GM12878 (cell line): ENCODE data around the gene FOSB. TPM values are rescaled to one million over a fixed set of nuclear protein-coding genes. Genes with fewer than 3 reads are reported as not detected.

Experiments
- ATF3 ChIP-seq: IDR thresholded peaks from 2 replicates; pipeline ENCODE4 v1.6.1; 2011; ENCODE audit warnings: low read depth, mild to moderate bottlenecking, low read length, moderate library complexity, borderline replicate concordance; ENCODE audit errors: extremely low read depth
- EGR1 ChIP-seq, 2 experiments: IDR thresholded peaks; 1 replicate in 1 of 2; 2 replicates in 1 of 2; pipeline ENCODE4 v1.6.1; 2011 to 2012; ENCODE audit warnings: low read depth in 2 of 2, low read length in 2 of 2, borderline replicate concordance in 1 of 2, mild to moderate bottlenecking in 1 of 2, moderate library complexity in 1 of 2
- EP300 ChIP-seq, 2 experiments: fragments of 150-350 bp in 1 of 2; IDR thresholded peaks; 2 replicates each; pipeline ENCODE4 v1.6.1; 2011 to 2012; ENCODE audit warnings: low read depth in 2 of 2, low read length in 2 of 2, borderline replicate concordance in 1 of 2, improper control_type of control experiment in 1 of 2, inconsistent platforms in 1 of 2; ENCODE audit not compliant: control insufficient read depth in 1 of 2
- IRF3 ChIP-seq: fragments of 450-650 bp; IDR thresholded peaks from 2 replicates; pipeline ENCODE4 v1.6.1; 2014; ENCODE audit warnings: mild to moderate bottlenecking
- MEF2A ChIP-seq: IDR thresholded peaks from 2 replicates; pipeline ENCODE4 v1.6.1; 2011; ENCODE audit warnings: low read depth, mild to moderate bottlenecking, low read length, moderate library complexity; ENCODE audit not compliant: insufficient read depth
- MEF2B ChIP-seq: fragments of 450-650 bp; IDR thresholded peaks from 2 replicates; pipeline ENCODE4 v1.6.1; 2018; ENCODE audit warnings: mild to moderate bottlenecking, moderate library complexity; ENCODE audit not compliant: partially characterized antibody, poor library complexity, severe bottlenecking
- NBN ChIP-seq: fragments of 450-650 bp; IDR thresholded peaks from 2 replicates; pipeline ENCODE4 v1.6.1; 2016
- NR2C2 ChIP-seq: IDR thresholded peaks from 2 replicates; pipeline ENCODE4 v1.6.1; 2011; ENCODE audit warnings: borderline replicate concordance, low read depth; ENCODE audit not compliant: control insufficient read depth, insufficient read length
- RAD51 ChIP-seq: fragments of 450-650 bp; IDR thresholded peaks from 2 replicates; pipeline ENCODE4 v1.6.1; 2016; ENCODE audit warnings: moderate library complexity, mild to moderate bottlenecking, inconsistent platforms
- polyA plus RNA-seq, 11 experiments: library from polyadenylated mRNA; depleted of rRNA in 4 of 11; unstranded in 6 of 11; stranded (reverse) in 5 of 11; fragments of >200 nt; fragmentation: Nextera tagmentation in 4 of 11; fragmentation: Illumina TruSeq in 1 of 11; extraction: Ambion mirVana in 4 of 11; extraction: Trizol in 1 of 11; gene quantifications; 1 replicate in 1 of 11; 2 replicates in 10 of 11; pipeline versions ENCODE4 v1.2.1 to v1.2.3, GENCODE V29; 2011 to 2016; ENCODE audit warnings: inconsistent platforms in 2 of 11, missing spikeins in 2 of 11, low read depth in 1 of 11
- total RNA-seq, 4 experiments: library from RNA; depleted of rRNA in 3 of 4; stranded (reverse); fragments of >200 nt in 3 of 4; fragmentation: Illumina TruSeq in 1 of 4; extraction: Trizol in 1 of 4; gene quantifications; 2 replicates each; pipeline versions ENCODE4 v1.2.1 to v1.2.3, GENCODE V29; 2013 to 2021
- TF ChIP-seq, protein P1 (sequence below): IDR thresholded peaks from 2 replicates; pipeline ENCODE4 v1.6.1; 2011; ENCODE audit warnings: borderline replicate concordance, low read depth, mild to moderate bottlenecking, moderate library complexity, low read length; ENCODE audit not compliant: insufficient read depth, poor library complexity, severe bottlenecking
- TF ChIP-seq, protein P2 (sequence below), 3 experiments: IDR thresholded peaks in 2 of 3; conservative IDR thresholded peaks in 1 of 3; 2 replicates each; pipeline ENCODE4 v1.5.1; 2011; ENCODE audit warnings: low read depth in 3 of 3, low read length in 3 of 3, mild to moderate bottlenecking in 3 of 3, control low read depth in 2 of 3, moderate library complexity in 2 of 3, inconsistent platforms in 1 of 3, mixed read lengths in 1 of 3; ENCODE audit not compliant: control insufficient read depth in 2 of 3, insufficient read depth in 1 of 3; ENCODE audit errors: extremely low read depth in 1 of 3
- TF ChIP-seq, protein P3 (sequence below): fragments of 450-650 bp; IDR thresholded peaks from 2 replicates; pipeline ENCODE4 v1.6.1; 2016; ENCODE audit warnings: mild to moderate bottlenecking

Gene FOSB
- total and polyA plus RNA-seq, 10 of the 15 experiments (the other 5 are each of a cell fraction or from before 2014, with no cell fraction given), result 0.06 to 0.56 (median 0.26) TPM

DNA sequence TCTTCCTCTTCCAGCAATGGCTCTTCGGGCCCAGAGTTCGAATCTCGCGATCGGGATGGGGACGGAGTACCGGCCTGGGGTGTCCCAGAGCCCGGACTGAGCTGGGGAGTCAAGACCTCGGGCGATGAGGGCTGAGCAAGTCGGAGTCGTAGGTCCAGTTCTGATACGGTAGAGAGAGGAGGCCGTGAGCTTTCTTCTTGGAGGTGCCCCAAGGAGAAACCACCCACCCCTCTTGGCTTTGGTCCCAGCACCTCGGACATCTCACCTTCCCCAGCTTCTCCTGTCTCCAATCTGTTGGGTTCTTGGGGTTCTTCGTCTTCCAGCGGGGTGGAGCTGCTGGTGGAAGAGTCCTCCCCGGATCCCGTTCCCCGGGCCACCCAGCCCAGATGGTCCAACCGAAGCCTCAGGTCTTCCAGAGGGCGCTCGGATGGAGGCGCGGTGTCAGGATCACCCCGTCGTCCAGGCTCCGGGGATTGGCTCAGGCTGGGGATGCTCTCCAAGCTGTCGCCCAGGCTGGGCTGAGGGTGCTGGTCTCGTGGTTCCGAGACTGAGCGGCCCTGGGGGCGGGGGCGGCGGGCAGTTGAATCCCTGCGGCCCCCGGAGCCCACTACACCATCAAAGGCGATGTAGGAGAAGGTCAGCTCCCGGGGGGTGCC lies 26.6 kb downstream of the FOSB start (continued):
- TF ChIP-seq ATF3, result no peak
- TF ChIP-seq EGR1 (IDR thresholded peaks at IDR 0.05; ENCODE audit: borderline replicate concordance in 1 of 2, low read depth in 2 of 2, low read length in 2 of 2), result no peak
- no peak for TF ChIP-seq MEF2B
- no peak for TF ChIP-seq MEF2A
- TF ChIP-seq, protein P1, sequence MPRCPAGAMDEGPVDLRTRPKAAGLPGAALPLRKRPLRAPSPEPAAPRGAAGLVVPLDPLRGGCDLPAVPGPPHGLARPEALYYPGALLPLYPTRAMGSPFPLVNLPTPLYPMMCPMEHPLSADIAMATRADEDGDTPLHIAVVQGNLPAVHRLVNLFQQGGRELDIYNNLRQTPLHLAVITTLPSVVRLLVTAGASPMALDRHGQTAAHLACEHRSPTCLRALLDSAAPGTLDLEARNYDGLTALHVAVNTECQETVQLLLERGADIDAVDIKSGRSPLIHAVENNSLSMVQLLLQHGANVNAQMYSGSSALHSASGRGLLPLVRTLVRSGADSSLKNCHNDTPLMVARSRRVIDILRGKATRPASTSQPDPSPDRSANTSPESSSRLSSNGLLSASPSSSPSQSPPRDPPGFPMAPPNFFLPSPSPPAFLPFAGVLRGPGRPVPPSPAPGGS, result no peak
- TF ChIP-seq RAD51, result no peak
- TF ChIP-seq, protein P2, sequence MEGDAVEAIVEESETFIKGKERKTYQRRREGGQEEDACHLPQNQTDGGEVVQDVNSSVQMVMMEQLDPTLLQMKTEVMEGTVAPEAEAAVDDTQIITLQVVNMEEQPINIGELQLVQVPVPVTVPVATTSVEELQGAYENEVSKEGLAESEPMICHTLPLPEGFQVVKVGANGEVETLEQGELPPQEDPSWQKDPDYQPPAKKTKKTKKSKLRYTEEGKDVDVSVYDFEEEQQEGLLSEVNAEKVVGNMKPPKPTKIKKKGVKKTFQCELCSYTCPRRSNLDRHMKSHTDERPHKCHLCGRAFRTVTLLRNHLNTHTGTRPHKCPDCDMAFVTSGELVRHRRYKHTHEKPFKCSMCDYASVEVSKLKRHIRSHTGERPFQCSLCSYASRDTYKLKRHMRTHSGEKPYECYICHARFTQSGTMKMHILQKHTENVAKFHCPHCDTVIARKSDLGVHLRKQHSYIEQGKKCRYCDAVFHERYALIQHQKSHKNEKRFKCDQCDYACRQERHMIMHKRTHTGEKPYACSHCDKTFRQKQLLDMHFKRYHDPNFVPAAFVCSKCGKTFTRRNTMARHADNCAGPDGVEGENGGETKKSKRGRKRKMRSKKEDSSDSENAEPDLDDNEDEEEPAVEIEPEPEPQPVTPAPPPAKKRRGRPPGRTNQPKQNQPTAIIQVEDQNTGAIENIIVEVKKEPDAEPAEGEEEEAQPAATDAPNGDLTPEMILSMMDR (IDR thresholded peaks at IDR 0.05 in 2 of 3, conservative IDR thresholded peaks at IDR 0.05 in 1 of 3; ENCODE audit: control insufficient read depth in 2 of 3, extremely low read depth in 1 of 3, insufficient read depth in 1 of 3, low read depth in 3 of 3, low read length in 3 of 3), result no peak
- no peak for TF ChIP-seq EP300 (IDR thresholded peaks at IDR 0.05; ENCODE audit: borderline replicate concordance in 1 of 2, control insufficient read depth in 1 of 2, low read depth in 2 of 2, low read length in 2 of 2)
- TF ChIP-seq, protein P3, sequence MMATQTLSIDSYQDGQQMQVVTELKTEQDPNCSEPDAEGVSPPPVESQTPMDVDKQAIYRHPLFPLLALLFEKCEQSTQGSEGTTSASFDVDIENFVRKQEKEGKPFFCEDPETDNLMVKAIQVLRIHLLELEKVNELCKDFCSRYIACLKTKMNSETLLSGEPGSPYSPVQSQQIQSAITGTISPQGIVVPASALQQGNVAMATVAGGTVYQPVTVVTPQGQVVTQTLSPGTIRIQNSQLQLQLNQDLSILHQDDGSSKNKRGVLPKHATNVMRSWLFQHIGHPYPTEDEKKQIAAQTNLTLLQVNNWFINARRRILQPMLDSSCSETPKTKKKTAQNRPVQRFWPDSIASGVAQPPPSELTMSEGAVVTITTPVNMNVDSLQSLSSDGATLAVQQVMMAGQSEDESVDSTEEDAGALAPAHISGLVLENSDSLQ, result no peak
- TF ChIP-seq NBN, result no peak
- TF ChIP-seq IRF3, result no peak
- TF ChIP-seq NR2C2, result no peak
